ENCODE data around the gene PPP1R16B. TPM values are rescaled to one million over a fixed set of nuclear protein-coding genes. Genes with fewer than 3 reads are reported as not detected.

PPP1R16B gene
- total RNA-seq, 2 donors from 2014 or later, result 45.6 to 60.9 TPM

DNA sequence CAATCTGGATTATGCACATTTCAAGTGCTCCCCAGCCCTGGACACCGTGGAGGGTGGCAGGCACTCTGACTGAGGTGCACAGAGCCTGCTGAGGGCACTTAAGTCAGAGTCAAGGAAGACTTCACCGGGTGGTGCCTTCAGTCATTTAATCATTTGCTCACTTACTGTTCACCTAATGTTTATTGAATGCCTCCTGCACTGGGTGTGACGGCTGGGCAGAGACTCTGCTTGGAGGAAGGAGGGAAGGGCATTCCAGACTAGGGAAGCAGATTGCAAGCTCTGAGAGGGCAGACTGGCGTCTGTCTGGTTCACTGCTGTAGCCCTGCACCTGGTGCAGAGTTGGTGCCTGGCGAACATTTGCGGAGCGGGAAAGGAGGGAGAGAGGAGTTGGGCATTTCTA is 66.5 kb downstream of the PPP1R16B start:
- DNase-seq (no peak), ATAC-seq (no peak)
- H3K4me3 Mint-ChIP-seq, result peak overlapping the region; percentile 98
- H3K27me3 Mint-ChIP-seq, result no peaks in the 10 kb centered on the region
- H3K9me3 ChIP-seq (ENCODE audit: control insufficient read depth, low read length, poor library complexity, severe bottlenecking), result no peaks in the 10 kb centered on the region
- peaks cover 65% of the 10 kb centered on the region for H3K4me1 Mint-ChIP-seq
- H3K36me3 Mint-ChIP-seq (ENCODE audit: low read depth), result no peaks in the 10 kb centered on the region
- peak overlapping the region; percentile 99 for H3K27ac Mint-ChIP-seq

- Mint-ChIP-seq H3K27ac (peak overlapping the region; percentile 99), H3K4me1 (peaks cover 68% of the 10 kb centered on the region), H3K36me3 (ENCODE audit: low read depth) (no peaks in the 10 kb centered on the region), H3K27me3 (no peaks in the 10 kb centered on the region), H3K4me3 (peak overlapping the region; percentile 98)
- no peaks in the 10 kb centered on the region for H3K9me3 ChIP-seq (ENCODE audit: control insufficient read depth, low read length, poor library complexity, severe bottlenecking)
- DNase-seq (no peak), ATAC-seq (peak; percentile 15)
These were observed 67.1 kb downstream of the PPP1R16B start for GRCh38 chr20:38872491-38873049.

- ATAC-seq, result peak; percentile 75
- no peaks in the 10 kb centered on the region for H3K27me3 Mint-ChIP-seq
- DNase-seq, result peak in 2 of 3 donors; percentile 45 to 61
- H3K27ac Mint-ChIP-seq, result peak overlapping the region; percentile 99
- H3K9me3 ChIP-seq (ENCODE audit: control insufficient read depth, low read length, poor library complexity, severe bottlenecking), result no peaks in the 10 kb centered on the region
- no peaks in the 10 kb centered on the region for H3K36me3 Mint-ChIP-seq (ENCODE audit: low read depth)
- H3K4me3 Mint-ChIP-seq, result peak overlapping the region; percentile 98
- peaks cover 69% of the 10 kb centered on the region for H3K4me1 Mint-ChIP-seq
These were observed 67.6 kb downstream of the PPP1R16B start for GRCh38 chr20:38873050-38873581.

DNA sequence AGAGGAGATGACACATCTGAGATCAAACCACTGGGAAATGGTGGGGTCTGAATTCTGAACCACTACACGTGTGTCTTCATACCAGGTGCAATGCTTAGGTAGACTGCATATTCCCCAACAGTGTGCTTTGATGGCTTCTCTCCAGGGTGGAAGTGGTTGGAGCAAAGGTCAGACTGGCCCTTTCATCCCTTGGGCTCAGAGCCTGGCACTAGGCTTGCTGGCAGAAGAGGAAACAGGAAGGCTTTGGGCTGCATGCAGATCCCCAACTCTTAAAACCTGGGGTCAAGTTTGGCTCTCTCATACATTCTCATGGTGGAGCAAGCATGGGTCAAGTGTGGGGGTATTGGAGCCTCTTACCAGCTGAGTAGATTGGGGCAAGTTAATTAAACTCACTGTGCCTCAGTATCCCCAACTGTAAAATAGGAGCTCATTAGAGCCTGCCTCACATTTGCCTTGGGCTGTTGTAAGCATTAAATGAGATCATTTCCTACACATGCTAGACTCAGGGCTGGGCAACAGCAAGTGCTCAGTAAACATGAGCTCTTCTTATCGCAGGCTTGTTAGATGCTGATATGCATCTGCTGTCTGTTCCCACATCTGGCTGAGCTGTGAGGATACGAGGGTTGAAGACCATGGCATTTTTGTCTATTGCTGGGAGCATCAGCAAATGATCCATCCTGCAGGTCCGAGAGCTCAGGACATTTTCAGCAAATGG is 69.1 kb downstream of the PPP1R16B start:
- no peaks in the 10 kb centered on the region for H3K27me3 Mint-ChIP-seq
- DNase-seq (no peak), ATAC-seq (peak; percentile 41)
- H3K27ac Mint-ChIP-seq, result peak overlapping the region; percentile 99
- H3K9me3 ChIP-seq (ENCODE audit: control insufficient read depth, low read length, poor library complexity, severe bottlenecking), result no peaks in the 10 kb centered on the region
- peak overlapping the region; percentile 98 for H3K4me3 Mint-ChIP-seq
- H3K4me1 Mint-ChIP-seq, result peaks cover 77% of the 10 kb centered on the region
- H3K36me3 Mint-ChIP-seq (ENCODE audit: low read depth), result peaks cover 3% of the 10 kb centered on the region

- Mint-ChIP-seq H3K36me3 (ENCODE audit: low read depth) (peaks cover 3% of the 10 kb centered on the region), H3K4me3 (peak overlapping the region; percentile 98), H3K27ac (peak overlapping the region; percentile 99), H3K4me1 (peaks cover 73% of the 10 kb centered on the region), H3K27me3 (no peaks in the 10 kb centered on the region)
- H3K9me3 ChIP-seq (ENCODE audit: control insufficient read depth, low read length, poor library complexity, severe bottlenecking), result no peaks in the 10 kb centered on the region
- peak; percentile 67 for ATAC-seq
- peak in 2 of 3 donors; percentile 46 to 62 for DNase-seq
These were observed 69.9 kb downstream of the PPP1R16B start for GRCh38 chr20:38875175-38875993.

- peak overlapping the region; percentile 93 for H3K27ac Mint-ChIP-seq
- DNase-seq, result no peak
- ATAC-seq, result no peak
- no peaks in the 10 kb centered on the region for H3K9me3 ChIP-seq (ENCODE audit: control insufficient read depth, low read length, poor library complexity, severe bottlenecking)
- no peaks in the 10 kb centered on the region for H3K27me3 Mint-ChIP-seq
- H3K4me1 Mint-ChIP-seq, result peaks cover 73% of the 10 kb centered on the region
- H3K4me3 Mint-ChIP-seq, result no peak overlapping the region
- peaks cover 4% of the 10 kb centered on the region for H3K36me3 Mint-ChIP-seq (ENCODE audit: low read depth)
These were observed 72.0 kb downstream of the PPP1R16B start for GRCh38 chr20:38877483-38877882.

DNA sequence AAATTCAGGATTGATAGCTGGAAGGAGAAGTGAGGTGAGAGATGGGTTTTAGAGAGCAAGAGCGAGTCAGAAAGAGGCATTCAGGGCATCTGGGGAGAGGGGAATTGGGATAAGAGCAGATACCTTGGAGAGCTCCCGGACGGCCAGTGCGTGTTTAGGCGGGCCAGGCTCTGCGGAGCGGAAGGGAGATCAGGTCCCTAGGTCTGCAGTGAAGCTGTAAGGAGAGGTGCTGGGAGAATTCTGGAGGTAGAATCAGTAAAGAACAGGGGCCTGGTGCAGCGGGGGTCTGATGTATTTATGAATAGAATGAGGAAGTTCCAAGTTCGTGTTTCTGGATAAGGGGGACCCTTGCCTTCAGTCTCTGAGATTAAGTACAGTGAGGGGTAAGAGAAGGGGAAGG is 73.4 kb downstream of the PPP1R16B start:
- ATAC-seq (no peak), DNase-seq (no peak)
- Mint-ChIP-seq H3K27me3 (no peaks in the 10 kb centered on the region), H3K4me3 (peak overlapping the region; percentile 43), H3K27ac (peak overlapping the region; percentile 93), H3K36me3 (ENCODE audit: low read depth) (peaks cover 8% of the 10 kb centered on the region), H3K4me1 (peaks cover 66% of the 10 kb centered on the region)
- no peaks in the 10 kb centered on the region for H3K9me3 ChIP-seq (ENCODE audit: control insufficient read depth, low read length, poor library complexity, severe bottlenecking)

GRCh38 chr20:38880952-38881735 is 75.6 kb downstream of the PPP1R16B start:
- Mint-ChIP-seq H3K27ac (peak overlapping the region; percentile 93), H3K4me3 (no peak overlapping the region), H3K4me1 (peaks cover 45% of the 10 kb centered on the region), H3K36me3 (ENCODE audit: low read depth) (peaks cover 8% of the 10 kb centered on the region), H3K27me3 (no peaks in the 10 kb centered on the region)
- ATAC-seq (no peak), DNase-seq (no peak)
- H3K9me3 ChIP-seq (ENCODE audit: control insufficient read depth, low read length, poor library complexity, severe bottlenecking), result no peaks in the 10 kb centered on the region

DNA sequence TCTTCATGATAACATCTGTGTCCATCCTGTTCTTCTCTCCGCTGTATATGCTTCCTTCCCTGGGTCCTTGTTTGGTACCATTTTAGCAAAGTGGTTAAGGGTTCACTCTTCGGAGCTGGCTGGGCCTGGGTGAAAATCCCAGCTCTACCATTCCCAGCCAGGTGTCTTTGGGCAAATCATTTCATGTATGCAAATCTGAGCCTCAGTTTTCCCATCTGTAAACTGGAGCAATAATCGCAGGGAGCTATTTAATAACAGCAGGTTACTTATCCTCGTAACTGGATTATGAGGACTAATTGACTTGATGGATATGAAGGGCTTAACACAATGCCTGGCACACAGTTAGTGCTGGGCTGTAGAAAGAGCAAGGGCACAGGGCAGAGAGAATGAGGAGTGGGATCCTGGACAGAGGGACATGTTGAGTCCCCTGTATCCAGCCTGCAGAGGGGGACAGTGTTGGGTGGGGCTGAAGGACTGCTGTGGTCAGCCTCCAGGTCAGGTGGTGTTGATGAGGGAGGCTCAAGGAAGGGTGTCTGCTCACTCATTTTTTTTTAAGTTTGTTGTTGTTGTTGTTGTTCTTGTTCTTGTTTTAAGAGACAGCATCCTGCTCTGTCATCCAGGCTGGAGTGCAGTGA is 76.4 kb downstream of the PPP1R16B start:
- Mint-ChIP-seq H3K4me1 (peaks cover 42% of the 10 kb centered on the region), H3K27ac (peak overlapping the region; percentile 93), H3K4me3 (peak overlapping the region; percentile 72), H3K27me3 (no peaks in the 10 kb centered on the region), H3K36me3 (ENCODE audit: low read depth) (peaks cover 8% of the 10 kb centered on the region)
- DNase-seq (no peak), ATAC-seq (no peak)
- H3K9me3 ChIP-seq (ENCODE audit: control insufficient read depth, low read length, poor library complexity, severe bottlenecking), result no peaks in the 10 kb centered on the region

DNA sequence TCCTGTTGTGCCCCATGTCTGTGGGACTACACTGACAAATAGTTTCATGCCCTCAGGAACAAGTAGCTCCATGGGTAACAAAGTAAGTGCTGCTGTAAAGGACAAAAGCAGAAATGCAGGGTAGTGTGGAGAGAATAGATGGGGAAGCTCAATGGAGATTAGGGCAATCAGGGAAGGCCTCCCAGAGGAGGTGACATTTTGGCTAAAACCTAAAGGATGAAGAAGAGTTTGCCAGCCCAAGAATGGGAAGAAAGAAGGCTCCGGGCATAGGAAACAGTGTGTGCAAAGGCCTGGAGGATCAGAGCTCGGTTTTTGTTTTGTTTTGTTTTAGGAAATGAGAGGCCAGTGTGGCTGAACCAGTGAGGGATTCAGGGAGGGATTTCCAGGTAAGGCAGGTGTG is 77.1 kb downstream of the PPP1R16B start:
- Mint-ChIP-seq H3K4me1 (peaks cover 38% of the 10 kb centered on the region), H3K36me3 (ENCODE audit: low read depth) (peaks cover 8% of the 10 kb centered on the region), H3K27ac (peak overlapping the region; percentile 93), H3K4me3 (peak overlapping the region; percentile 72), H3K27me3 (no peaks in the 10 kb centered on the region)
- no peaks in the 10 kb centered on the region for H3K9me3 ChIP-seq (ENCODE audit: control insufficient read depth, low read length, poor library complexity, severe bottlenecking)
- DNase-seq, result no peak
- no peak for ATAC-seq

GRCh38 chr20:38883081-38883980 is 77.8 kb downstream of the PPP1R16B start:
- ATAC-seq (peak; percentile 32), DNase-seq (no peak)
- Mint-ChIP-seq H3K27ac (peak overlapping the region; percentile 93), H3K36me3 (ENCODE audit: low read depth) (peaks cover 8% of the 10 kb centered on the region), H3K4me1 (peaks cover 33% of the 10 kb centered on the region), H3K4me3 (peak overlapping the region; percentile 72), H3K27me3 (no peaks in the 10 kb centered on the region)
- H3K9me3 ChIP-seq (ENCODE audit: control insufficient read depth, low read length, poor library complexity, severe bottlenecking), result no peaks in the 10 kb centered on the region

Data from T-helper 17 cell (primary cell).